ENCODE results near the gene ZMIZ1.

Gene ZMIZ1

GRCh38 chr10:79287973-79288723 lies 219.4 kb downstream of the ZMIZ1 start:
- DNase-seq (ENCODE audit: low read depth), result no peak

DNA sequence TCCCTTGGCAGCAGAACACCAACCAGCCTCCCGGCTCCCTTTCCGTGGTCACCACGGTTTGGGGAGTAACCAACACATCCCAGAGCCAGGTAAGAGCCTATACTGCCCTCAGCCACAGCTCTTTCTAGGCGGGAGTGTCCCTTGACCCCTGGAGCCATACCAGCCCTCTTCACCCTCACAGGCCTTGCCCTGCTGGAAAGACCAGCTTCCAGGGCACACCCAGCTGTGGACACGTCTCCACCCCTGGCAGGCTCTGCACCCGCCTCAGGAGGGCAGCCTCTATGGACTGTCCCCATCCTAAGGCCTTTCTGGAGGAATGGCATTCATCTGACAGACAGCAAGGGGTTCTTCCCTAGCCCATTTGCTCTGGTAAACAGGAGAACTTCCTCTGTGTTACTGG lies 221.0 kb downstream of the ZMIZ1 start:
- DNase-seq (ENCODE audit: low read depth), result no peak

- no peak for DNase-seq (ENCODE audit: low read depth)
Observed at GRCh38 chr10:79292026-79292766, 223.4 kb downstream of the ZMIZ1 start.

DNA sequence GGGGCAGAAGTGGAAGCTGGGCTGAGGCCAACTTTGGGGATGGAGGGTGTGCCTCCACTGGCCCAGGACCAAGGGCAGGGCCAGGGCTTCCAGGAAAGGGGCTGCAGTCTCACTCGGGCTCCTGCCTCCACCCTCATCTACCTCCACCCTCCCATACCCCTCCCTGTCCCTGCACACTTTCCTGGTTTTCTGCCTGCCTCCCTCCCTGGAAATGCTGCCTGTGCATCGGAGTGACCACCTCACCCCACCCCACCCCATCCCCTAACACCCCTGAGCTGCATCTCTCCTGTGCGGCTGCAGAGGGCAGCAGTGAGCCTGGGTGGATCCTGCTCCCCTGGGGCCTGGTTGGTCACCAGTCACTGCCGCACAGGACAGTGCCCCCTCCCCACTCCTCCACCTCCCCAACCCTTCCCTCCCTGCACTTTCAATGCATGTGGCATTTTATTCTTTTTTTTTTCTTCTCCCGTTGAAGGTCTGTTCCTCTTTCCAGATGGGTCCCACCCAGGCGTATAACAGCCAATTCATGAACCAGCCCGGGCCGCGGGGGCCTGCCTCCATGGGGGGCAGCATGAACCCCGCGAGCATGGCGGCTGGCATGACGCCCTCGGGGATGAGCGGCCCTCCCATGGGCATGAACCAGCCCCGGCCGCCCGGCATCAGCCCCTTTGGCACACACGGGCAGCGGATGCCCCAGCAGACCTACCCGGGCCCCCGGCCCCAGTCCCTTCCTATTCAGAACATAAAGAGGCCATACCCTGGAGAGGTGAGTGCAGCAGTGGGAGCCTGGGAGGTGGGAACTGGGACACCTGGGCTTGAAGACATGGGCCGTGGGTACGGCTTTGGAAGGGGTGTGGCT lies 224.4 kb downstream of the ZMIZ1 start:
- DNase-seq (ENCODE audit: low read depth), result no peak

DNA sequence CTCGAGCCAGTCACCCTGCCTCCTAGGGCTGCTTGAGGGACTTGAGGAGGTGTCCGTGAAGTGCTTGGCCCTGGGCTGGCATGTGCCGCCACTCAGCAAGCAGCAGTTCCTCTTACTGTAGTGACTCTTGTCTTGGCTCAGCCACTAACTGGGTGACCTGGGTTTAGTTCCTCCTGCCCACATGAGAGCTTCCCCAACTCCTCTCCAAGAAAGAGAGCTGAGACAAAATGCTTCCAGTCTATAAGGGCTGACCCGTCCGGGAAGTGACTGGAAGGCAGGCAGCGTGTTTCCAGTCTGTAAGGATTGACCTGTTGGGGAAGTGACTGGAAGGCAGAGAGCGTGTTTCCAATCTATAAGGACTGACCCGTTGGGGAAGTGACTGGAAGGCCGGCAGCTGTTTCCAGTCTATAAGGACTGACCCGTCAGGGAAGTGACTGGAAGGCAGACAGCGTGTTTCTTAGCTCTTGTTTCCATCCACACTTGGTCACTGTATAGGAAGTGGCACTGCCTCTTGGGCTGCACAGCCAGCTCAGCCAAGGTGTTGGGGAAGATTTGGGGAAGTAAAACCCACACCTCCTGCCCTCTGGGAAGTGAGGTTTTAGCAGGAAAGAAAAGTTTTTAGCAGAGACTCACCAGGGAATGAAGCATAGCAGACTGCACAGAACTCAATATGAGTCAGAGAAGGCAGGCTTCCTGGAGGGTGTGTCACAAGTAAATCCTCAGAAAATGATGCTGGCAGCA lies 225.2 kb downstream of the ZMIZ1 start:
- no peak for DNase-seq (ENCODE audit: low read depth)

DNA sequence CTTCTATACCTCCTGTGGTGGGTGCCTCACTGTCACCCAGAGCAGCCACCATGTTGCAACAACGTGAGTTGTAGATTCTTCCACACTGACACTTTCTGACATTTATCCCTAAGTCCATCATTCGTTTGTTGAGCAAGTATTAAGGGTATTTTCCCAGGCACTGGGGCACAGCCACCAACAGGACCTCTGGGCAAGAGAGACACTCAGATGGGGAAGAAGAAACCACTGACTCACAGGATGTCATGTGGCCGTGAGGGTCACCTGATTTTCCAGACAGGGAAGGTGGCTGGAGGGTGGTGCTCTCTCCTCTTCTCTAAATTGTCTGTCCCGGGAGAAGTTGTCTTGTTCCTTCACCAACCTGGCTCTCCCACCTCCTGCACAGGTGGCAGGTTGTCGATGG lies 226.8 kb downstream of the ZMIZ1 start:
- no peak for DNase-seq (ENCODE audit: low read depth)

DNA sequence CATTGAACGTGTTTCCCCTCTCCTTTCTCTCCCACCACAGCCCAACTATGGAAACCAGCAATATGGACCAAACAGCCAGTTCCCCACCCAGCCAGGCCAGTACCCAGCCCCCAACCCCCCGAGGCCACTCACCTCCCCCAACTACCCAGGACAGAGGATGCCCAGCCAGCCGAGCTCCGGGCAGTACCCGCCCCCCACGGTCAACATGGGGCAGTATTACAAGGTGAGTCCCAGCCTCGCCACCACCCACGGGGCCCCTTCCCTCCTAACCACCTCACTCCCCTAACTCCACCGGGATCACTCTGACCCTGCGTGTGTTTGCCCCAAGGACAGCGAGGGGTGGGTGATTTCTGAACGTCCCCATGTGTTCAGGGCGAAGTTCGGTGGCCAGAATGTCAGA lies 227.7 kb downstream of the ZMIZ1 start:
- DNase-seq (ENCODE audit: low read depth), result no peak

- no peak for DNase-seq (ENCODE audit: low read depth)
Observed at GRCh38 chr10:79298403-79299244, 229.9 kb downstream of the ZMIZ1 start.

DNA sequence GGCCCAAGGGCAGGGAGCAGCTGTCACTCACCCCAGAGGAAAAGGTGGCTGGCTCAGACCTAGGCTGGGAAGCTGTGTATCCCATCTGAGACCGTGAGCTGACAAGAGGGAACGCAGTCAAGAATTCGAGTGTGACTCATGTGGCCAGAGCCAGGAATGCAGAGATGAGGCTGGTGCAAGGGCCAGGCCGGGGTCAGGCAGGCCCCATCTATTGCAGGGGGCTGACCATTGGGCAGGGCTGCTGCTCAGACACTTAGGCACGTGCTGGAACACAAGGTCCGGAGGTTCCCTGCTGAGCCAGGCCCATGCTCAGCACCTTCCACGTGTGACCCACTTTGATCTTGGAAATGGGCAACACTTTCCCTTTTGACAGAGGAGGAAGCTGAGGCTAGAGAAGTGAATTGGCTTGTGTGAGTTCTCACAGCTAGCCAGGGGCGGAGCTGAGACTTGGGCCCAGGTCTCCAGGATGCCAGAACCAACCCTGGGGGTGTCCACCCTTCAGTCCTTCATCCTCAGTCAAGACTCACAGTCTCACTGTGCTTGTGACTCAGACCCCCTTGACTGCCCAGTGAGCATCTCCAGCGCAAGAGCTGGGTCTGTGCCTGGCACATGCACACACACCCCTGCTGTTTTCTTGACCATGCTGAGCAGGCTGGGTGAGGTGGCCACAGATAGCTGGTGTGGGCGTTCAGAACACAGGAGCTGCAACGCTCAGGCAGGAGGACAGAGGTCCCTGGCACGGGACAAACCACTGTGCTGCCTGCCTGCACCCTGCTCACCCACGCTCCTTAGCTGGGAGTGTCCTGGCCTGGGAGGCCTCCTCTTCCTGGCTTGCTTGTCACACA lies 230.9 kb downstream of the ZMIZ1 start:
- DNase-seq (ENCODE audit: low read depth), result no peak

DNA sequence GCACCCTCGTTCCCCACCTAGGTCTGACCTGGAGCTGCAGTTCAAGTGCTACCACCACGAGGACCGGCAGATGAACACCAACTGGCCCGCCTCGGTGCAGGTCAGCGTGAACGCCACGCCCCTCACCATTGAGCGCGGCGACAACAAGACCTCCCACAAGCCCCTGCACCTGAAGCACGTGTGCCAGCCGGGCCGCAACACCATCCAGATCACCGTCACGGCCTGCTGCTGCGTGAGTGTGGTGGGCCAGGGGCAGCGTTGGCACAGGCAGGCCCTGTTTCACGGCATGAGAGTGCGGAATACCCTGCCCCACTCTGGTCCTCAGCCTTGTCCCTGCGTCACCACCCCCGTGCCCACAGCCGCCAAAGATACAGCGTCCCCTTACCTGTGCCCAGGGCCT lies 231.9 kb downstream of the ZMIZ1 start:
- no peak for DNase-seq (ENCODE audit: low read depth)

- no peak for DNase-seq (ENCODE audit: low read depth)
Observed at GRCh38 chr10:79301754-79302530, 233.2 kb downstream of the ZMIZ1 start.

GRCh38 chr10:79303631-79304478 lies 235.1 kb downstream of the ZMIZ1 start:
- DNase-seq (ENCODE audit: low read depth), result no peak

DNA sequence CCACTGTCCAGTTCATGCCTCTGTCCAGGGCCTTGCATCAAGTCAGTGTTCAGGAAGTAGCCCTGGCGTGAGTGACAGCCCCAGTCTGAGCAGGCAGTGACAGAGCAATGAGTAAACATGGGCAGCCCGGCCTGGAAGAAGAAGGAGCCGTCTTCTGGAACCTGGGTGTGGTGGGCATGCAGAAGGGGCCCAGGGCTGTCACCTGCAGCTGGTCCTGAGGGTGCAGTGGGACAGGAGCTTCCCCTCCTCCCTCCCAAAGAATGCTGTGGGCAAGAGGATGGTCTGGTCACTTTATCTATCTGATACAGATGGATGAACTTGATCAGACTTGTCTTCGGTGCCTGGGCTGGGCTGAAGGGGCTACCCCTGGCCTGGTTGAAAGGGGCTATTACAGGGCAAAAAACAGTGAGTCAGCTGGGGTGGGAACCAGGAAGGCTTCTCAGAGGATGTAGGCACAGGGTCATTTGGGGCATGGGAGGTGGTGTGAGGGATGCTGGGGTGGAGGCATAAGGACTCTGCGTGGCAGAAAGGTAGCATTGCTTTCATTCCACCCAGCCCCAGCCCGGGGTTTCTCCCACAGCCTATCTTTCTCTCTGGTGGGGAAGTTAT lies 235.8 kb downstream of the ZMIZ1 start:
- DNase-seq (ENCODE audit: low read depth), result no peak

GRCh38 chr10:79305515-79305914 lies 236.7 kb downstream of the ZMIZ1 start:
- no peak for DNase-seq (ENCODE audit: low read depth)

DNA sequence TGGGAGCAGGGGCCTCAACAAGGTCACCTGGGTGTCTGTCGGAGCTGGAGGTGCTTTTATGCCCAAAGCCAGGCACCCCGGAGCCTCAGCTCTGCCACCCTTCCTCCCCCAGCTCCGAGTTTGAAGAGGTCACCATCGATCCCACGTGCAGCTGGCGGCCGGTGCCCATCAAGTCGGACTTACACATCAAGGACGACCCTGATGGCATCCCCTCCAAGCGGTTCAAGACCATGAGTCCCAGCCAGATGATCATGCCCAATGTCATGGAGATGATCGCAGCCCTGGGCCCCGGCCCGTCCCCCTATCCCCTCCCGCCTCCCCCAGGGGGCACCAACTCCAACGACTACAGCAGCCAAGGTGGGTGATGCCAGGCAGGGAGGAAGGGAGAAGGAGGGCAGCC lies 237.2 kb downstream of the ZMIZ1 start:
- no peak for DNase-seq (ENCODE audit: low read depth)

DNA sequence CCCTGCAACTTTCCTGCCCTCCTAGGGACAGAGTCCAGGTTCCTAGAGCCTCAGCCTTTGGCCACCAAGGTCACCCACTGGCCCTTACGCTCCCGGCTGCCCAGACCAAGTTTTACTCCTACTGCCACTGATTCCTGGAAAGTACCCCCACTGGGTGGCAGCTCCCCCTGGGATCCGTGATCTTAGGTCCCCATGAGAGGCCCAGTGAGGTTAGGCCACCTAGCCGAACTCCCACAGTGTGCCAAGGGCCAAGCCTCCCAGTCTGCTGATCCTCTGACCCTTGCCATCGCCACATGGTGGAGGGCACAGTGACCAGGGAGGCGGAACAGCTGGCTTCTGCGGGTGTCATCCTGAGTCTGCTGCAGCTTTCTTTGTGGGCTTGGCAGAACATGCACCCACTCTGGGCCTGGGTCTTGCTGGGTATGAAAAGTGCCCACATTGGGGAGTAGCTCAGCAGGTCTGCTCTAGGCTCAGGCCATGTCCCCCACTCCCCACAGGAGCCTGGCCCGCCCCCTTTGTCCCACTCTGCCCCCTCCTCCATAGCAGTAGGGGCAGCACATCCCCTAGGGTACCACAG lies 238.0 kb downstream of the ZMIZ1 start:
- no peak for DNase-seq (ENCODE audit: low read depth)

DNA sequence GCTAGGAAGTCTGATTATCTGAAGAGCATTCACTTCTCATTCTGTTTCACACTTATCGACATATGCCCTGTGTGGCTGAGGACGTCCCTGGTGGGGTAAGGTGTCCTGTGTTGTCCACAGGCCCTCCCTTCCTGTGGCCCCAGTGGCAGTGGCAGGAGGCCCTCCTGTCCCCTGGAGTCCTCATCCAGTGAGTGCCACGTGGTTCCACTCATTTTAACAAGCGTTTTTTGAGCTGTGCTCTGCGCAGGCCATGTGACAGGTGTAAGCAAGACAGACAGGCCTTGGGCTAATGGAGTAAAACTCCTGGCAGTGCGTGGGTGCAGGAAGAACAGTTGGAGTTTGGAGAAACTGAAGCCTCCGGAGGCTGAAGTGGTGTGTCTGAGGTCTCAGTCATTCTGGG lies 239.2 kb downstream of the ZMIZ1 start:
- DNase-seq (ENCODE audit: low read depth), result no peak
